ENCODE measurements around the gene NBAS.

DNA sequence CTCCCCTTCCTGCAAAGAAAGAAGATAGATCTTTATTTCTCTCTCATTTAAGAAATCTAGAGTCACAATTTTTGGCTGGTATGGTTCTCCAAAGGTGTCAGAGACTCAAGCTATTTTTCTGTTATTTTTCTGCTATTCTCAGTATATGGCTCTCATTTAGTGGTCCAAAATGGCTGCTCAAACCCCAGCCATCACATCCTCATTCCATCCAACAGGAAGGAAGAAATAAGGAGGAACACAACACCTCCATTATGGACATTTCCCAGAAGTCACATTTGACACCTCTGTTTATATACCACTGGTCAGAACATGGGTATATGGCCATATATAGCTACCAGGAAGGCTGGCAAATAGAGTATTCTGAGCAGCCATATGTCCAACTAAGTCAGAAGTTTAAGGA is 23.2 kb upstream of the NBAS start:
- TF ChIP-seq, protein P1, sequence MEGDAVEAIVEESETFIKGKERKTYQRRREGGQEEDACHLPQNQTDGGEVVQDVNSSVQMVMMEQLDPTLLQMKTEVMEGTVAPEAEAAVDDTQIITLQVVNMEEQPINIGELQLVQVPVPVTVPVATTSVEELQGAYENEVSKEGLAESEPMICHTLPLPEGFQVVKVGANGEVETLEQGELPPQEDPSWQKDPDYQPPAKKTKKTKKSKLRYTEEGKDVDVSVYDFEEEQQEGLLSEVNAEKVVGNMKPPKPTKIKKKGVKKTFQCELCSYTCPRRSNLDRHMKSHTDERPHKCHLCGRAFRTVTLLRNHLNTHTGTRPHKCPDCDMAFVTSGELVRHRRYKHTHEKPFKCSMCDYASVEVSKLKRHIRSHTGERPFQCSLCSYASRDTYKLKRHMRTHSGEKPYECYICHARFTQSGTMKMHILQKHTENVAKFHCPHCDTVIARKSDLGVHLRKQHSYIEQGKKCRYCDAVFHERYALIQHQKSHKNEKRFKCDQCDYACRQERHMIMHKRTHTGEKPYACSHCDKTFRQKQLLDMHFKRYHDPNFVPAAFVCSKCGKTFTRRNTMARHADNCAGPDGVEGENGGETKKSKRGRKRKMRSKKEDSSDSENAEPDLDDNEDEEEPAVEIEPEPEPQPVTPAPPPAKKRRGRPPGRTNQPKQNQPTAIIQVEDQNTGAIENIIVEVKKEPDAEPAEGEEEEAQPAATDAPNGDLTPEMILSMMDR (conservative IDR thresholded peaks at IDR 0.05) = no peak
- no peak for TF ChIP-seq EZH2 (IDR thresholded peaks at IDR 0.05; ENCODE audit: low read depth)
